NCI-H1105 (cell line): ENCODE results near the gene SETBP1.

ENCODE experiments used
- DNase-seq: peaks from one replicate; lab custom pipeline; 2025; lab: John Stamatoyannopoulos, UW

Gene SETBP1

GRCh38 chr18:44901283-44901682 lies 220.6 kb downstream of the SETBP1 start:
- no peak for DNase-seq

DNA sequence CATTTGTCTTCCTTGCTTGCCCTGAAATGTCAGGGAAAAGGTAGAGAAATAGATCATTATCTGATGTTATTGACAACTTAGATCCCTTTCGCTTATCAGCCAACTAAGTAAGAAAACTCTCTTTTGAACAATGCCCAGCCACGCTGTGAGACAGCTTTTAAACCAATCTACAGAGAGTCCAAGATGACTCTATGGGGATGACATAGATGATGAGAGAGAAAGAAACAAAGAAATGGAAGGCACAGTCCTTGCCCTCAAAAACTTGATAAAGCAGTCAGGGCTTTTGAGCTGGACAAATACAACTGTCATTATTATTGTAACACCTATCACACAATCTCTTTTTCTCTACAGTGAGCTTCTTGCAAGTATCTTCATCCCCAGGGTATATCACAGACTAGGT lies 222.6 kb downstream of the SETBP1 start:
- DNase-seq = no peak

DNA sequence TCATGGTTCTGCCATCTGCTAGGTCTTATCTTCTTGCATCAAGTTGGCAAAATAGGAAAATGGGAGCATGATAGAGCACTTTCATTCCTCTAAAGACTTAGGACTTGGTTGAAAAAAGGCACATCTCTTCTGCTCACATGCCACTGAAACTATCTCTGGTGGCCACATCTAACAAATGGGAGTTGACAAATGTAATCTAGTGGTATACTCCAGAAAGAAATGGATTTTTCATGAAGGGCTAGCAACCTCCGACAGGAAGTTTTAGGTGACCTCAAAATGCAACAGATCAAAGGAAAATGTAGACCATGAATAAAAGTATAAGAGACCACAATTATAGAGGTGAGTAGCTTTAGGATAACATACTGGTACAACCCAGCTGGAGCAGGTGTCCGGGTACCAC lies 224.1 kb downstream of the SETBP1 start:
- no peak for DNase-seq

GRCh38 chr18:44909191-44909719 lies 228.6 kb downstream of the SETBP1 start:
- no peak for DNase-seq

GRCh38 chr18:44911260-44911659 lies 230.6 kb downstream of the SETBP1 start:
- DNase-seq = no peak

DNA sequence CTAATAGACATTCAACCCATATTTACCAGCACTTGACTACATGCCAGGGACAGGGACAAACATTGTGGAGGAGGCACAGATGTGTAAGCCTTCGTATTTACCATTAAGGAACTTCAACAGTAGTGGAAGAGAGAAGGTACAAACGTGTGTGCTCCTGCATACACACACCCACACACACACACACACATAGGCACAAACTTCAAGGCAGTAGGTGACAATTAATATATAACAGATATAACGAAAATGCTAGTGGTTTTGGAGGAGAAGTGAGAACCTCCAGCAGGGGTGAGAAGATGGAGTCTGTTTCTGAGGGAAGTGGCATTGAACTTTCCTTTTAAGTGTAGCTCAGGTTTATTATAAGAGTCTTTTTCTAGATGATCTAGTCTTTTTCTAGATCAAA lies 231.1 kb downstream of the SETBP1 start:
- no peak for DNase-seq

DNA sequence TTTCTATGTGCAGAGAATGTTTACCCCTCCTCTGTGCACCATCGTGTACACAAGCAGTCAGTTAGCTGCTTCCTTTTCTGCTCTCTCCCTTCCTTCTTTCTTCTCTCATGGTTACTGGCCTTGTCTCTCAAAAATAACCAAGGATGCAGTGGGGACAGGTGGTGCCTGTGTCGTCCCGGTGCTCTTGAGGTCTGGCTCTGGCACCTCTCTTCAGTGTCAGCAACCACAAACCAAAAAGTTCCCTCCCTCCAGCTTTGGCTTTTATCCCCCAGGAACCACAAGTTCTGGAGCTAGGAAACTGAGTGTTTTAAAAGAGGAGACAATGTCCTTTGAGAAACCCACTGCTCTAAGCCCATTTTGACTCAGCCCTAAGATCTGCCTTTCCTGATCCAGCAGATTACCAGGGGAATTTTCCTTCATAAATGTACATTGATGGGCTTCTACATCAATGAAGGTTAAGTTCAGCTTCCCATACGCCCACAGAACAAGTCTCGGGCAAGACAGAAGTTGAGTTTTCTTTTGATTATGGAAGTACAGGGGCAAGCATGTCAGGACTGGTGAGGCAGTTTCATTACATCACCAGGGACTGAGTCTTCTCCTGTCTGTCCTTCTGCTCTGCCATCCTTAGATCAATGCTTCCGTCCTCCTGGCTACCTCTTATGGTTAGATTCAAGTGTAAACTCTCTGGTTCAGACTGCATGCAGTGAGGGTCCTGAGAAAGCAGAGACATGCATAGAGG lies 232.2 kb downstream of the SETBP1 start:
- no peak for DNase-seq

GRCh38 chr18:44914028-44914427 lies 233.3 kb downstream of the SETBP1 start:
- DNase-seq = no peak

DNA sequence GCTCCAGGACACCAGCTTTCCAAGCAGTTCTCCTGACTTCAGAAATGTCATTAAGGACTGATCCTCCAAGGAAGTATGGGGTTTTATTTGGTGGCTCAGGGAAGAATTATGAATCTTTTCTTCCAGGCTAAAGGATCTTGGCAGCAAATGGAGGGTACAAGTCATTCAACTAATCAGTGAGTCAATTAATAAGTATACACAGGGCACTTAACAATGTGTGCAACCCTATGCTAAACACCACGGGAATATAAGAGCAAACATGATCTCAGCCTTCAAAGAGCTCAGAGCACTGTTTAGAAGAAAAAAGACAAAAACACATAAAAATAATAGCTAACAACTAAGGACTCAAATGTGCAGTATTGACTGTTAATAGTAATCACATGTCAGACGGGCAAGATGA lies 234.5 kb downstream of the SETBP1 start:
- DNase-seq = no peak

GRCh38 chr18:44915661-44916060 lies 235.0 kb downstream of the SETBP1 start:
- DNase-seq = no peak

GRCh38 chr18:44916429-44917207 lies 235.9 kb downstream of the SETBP1 start:
- no peak for DNase-seq

DNA sequence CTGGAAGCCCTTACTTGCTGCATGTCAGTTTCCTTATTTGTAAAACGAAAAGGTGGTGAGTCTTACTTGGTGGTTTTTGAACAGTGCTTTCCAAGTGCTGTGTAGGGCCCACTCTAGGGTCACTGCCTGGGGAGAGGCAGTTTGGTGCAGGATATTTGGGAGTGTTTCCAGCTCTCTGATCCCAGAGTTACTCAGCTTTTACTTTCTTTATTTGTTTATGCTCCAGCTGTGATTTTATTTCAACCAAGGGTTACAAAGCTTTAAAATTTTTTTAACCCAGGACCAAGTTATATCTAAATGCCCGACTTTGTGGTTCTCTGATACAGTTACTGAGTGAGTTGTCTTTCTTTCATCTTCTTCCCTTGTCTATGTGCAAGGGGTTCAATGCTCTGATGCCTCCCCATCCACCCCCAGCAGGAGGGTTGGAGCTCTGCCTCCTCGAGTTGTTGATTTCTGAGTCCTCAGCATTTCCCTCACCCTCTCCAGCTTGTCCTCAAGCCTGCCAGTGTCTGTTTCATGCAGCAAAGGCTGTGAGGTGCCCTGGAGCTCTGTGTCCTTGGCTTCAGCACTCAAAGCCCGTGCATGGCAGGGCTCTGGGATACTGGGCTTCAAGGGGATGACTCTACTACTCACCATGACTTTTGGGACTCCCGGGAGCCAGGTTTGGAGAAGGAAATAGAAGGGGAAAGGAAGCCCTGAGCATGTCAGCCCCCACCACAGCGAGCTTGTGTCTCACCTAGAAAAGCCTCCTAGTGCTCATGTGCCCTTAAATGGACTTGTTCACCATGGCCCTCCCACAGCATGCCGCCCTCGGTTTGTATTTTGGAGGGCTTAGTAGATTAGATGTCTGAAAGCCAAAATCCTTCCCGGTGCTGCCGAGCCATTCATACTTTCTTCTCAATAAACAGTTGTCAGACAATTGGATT lies 236.8 kb downstream of the SETBP1 start:
- DNase-seq = no peak

DNA sequence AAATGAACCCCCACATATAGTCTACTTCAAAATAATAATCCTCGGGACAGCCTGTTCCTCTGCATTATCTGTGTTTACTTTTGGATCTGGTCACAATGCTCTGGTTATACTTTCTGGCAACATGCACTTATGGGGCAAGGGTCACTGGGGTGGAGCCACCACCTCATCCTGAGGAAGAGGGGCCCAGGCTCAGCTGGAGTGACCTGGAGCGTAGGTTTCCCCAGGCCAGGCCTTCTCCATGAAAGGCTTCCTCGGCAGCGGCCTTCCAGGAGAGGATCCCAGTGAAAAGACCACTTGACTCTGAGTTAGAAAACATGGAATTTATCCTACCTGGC lies 237.4 kb downstream of the SETBP1 start:
- DNase-seq = no peak

GRCh38 chr18:44920441-44920840 lies 239.8 kb downstream of the SETBP1 start:
- DNase-seq = no peak

DNA sequence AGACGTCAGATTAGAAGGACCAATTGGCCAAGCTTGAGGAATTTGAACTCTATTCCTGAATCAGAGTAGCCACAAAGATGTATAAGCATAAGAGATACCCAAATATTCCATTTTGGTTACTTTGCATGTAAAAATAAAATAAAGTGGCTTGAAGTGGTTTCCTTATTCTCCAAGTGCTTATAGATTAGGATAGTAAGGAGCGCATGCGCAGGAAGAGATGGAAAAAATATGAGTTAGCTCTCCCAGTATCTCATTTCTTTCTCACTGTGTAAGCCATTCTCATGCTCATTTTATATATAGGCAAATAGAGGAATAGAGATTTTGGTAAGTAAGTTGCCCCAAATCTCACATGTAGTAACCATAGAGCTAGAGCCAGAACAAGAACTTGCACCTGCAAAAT lies 241.3 kb downstream of the SETBP1 start:
- no peak for DNase-seq

DNA sequence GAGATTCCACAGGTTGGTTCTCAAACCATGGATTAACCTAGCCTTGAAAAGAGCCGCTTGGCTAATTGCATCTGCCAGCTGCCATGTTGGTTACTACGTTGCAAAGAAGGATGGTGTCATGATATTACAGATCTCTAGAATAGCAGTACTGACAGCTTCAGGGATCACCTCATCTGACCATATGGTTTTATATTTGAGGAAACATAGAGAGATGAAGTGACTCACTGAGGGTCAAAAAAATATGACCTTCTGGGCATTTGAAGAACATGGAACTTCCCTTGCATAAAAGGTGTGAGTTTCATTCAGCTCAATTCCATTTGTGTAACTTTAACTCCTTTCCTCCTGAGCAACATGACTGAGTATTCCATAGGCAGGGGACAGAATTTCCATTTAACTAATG lies 242.3 kb downstream of the SETBP1 start:
- no peak for DNase-seq

GRCh38 chr18:44924785-44925499 lies 244.3 kb downstream of the SETBP1 start:
- DNase-seq = no peak

DNA sequence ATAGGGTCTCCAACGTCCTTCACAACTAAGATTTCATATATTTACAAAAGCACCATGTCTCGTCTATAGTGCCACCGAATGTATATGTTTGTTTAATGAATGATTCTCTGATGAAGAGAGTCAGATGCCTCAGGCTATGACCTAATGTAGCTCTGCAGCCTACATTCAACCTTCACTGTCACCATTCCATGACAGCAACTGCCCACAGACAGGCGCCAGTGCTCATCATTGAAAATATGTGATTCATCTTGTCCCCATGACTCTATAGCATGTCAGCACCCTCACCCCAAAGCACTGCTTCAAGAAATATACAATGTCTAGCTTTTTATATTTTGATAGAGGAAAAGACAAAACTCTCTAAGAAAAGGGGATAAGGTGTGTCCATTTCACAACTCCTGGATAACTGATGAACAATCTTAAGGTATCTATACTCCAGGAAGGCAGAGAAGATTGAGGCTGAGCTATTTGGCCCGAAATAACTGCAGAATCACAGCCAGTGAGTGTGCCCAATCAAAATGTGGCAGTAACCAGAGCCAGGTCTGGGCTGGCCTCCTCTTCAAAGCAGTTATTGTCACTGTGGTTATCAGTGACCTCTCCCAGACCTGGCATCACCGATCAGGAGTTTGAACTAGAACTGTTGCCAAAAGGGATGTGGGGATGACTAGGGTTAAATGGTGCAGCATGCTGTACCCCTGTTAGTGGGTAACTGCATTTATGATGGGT lies 246.6 kb downstream of the SETBP1 start:
- DNase-seq = no peak

GRCh38 chr18:44934901-44935300 lies 254.2 kb downstream of the SETBP1 start:
- DNase-seq = no peak

DNA sequence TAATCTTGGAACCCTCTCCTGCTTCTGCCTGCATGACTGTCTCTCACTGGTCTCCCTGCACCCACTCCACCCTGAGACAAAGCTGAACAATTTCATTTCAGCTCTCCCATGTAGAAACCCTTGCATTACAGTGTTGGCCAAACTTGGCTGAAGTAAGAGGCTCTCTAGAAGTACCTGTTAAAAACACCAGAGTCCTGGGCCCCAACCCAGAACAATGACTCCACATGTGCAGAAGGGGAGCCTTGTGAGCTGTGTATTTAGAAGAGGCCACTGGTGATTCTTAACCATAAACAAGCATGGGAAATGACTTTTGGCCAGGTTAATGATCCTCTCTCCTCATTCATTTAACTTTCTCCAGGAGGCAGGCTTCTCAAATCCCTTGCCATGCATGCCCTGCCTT lies 254.8 kb downstream of the SETBP1 start:
- no peak for DNase-seq

- no peak for DNase-seq
Measured at GRCh38 chr18:44936485-44936884, 255.8 kb downstream of the SETBP1 start.
